ENCODE measurements around the gene PDK4. TPM values are rescaled to one million over a fixed set of nuclear protein-coding genes. Genes with fewer than 3 reads are reported as not detected.

Gene PDK4
- total RNA-seq, 3 donors from 2014 or later, result 36.2 to 224 (median 50.6) TPM

- H3K9me3 ChIP-seq, result no peaks in the 10 kb centered on the region
- no peak overlapping the region for H3K4me3 ChIP-seq
- TF ChIP-seq, protein P1, sequence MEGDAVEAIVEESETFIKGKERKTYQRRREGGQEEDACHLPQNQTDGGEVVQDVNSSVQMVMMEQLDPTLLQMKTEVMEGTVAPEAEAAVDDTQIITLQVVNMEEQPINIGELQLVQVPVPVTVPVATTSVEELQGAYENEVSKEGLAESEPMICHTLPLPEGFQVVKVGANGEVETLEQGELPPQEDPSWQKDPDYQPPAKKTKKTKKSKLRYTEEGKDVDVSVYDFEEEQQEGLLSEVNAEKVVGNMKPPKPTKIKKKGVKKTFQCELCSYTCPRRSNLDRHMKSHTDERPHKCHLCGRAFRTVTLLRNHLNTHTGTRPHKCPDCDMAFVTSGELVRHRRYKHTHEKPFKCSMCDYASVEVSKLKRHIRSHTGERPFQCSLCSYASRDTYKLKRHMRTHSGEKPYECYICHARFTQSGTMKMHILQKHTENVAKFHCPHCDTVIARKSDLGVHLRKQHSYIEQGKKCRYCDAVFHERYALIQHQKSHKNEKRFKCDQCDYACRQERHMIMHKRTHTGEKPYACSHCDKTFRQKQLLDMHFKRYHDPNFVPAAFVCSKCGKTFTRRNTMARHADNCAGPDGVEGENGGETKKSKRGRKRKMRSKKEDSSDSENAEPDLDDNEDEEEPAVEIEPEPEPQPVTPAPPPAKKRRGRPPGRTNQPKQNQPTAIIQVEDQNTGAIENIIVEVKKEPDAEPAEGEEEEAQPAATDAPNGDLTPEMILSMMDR (IDR thresholded peaks at IDR 0.05), result no peak
- DNase-seq, result no peak
- H3K36me3 ChIP-seq (ENCODE audit: low read depth), result no peaks in the 10 kb centered on the region
- intact Hi-C loops (cut with DNase I, micrococcal nuclease), result no loop called here
- no peak for ATAC-seq
- H3K4me1 ChIP-seq (ENCODE audit: low read depth), result no peaks in the 10 kb centered on the region
Observed at GRCh38 chr7:95630702-95631458, 34.6 kb upstream of the PDK4 start.

DNA sequence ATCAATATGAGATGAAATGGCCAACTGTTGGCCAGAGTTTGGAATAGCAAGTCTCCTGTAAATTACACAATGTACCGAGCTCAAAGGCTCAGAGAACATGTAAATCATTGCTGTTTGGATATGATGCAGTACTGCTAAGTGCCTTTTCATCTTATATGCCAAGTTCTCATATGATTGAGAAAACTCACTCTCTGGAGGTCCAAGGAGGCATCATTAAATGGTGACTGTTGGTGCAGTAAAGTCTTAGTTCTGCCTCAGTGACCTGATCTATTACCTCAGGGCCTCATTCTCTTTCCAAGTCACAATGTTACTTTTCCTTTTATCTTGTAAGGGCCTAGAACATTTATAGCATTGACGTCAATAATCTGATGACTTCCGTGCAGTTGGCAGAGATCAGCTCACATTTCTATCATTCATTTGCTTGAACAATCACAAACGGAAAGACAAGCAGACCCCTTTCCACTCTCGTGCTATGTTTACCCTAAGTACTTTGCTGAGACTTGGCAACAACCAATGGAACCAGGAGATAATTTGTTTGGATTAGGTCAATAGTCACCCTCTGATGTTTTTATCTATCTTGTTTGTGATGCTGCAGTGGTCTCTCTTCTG is 32.6 kb upstream of the PDK4 start:
- ATAC-seq (peak; percentile 65), DNase-seq (no peak)
- no peaks in the 10 kb centered on the region for H3K36me3 ChIP-seq (ENCODE audit: low read depth)
- H3K4me1 ChIP-seq (ENCODE audit: low read depth), result no peaks in the 10 kb centered on the region
- H3K9me3 ChIP-seq, result no peaks in the 10 kb centered on the region
- H3K4me3 ChIP-seq, result no peak overlapping the region
- intact Hi-C loops (cut with DNase I, micrococcal nuclease), result no loop called here
- TF ChIP-seq, protein P1 (IDR thresholded peaks at IDR 0.05), result no peak

- H3K4me1 ChIP-seq (ENCODE audit: low read depth), result no peaks in the 10 kb centered on the region
- H3K9me3 ChIP-seq, result no peaks in the 10 kb centered on the region
- ATAC-seq, result no peak
- intact Hi-C loops (cut with DNase I, micrococcal nuclease), result no loop called here
- DNase-seq, result no peak
- TF ChIP-seq, protein P1 (IDR thresholded peaks at IDR 0.05), result no peak
- H3K36me3 ChIP-seq (ENCODE audit: low read depth), result no peaks in the 10 kb centered on the region
- H3K4me3 ChIP-seq, result no peak overlapping the region
Observed at GRCh38 chr7:95623788-95624187, 27.5 kb upstream of the PDK4 start.

- H3K9me3 ChIP-seq, result no peaks in the 10 kb centered on the region
- no peak for DNase-seq
- no peaks in the 10 kb centered on the region for H3K36me3 ChIP-seq (ENCODE audit: low read depth)
- H3K4me3 ChIP-seq, result no peak overlapping the region
- no peak for ATAC-seq
- intact Hi-C loops (cut with DNase I, micrococcal nuclease), result no loop called here
- TF ChIP-seq, protein P1 (IDR thresholded peaks at IDR 0.05), result no peak
- H3K4me1 ChIP-seq (ENCODE audit: low read depth), result no peaks in the 10 kb centered on the region
Observed at GRCh38 chr7:95622859-95623258, 26.5 kb upstream of the PDK4 start.

- H3K36me3 ChIP-seq (ENCODE audit: low read depth), result no peaks in the 10 kb centered on the region
- no peaks in the 10 kb centered on the region for H3K9me3 ChIP-seq
- no peak for DNase-seq
- ATAC-seq, result no peak
- TF ChIP-seq, protein P1 (IDR thresholded peaks at IDR 0.05), result no peak
- intact Hi-C loops (cut with DNase I, micrococcal nuclease), result no loop called here
- H3K4me1 ChIP-seq (ENCODE audit: low read depth), result no peaks in the 10 kb centered on the region
- no peak overlapping the region for H3K4me3 ChIP-seq
Observed at GRCh38 chr7:95622001-95622549, 25.8 kb upstream of the PDK4 start.

All from mucosa of descending colon (tissue), 3 donors.